HepG2 (cell line): ENCODE results near the gene TBCCD1. TPM values are rescaled to one million over a fixed set of nuclear protein-coding genes. Genes with fewer than 3 reads are reported as not detected.

Experiments
- CC2D1A ChIP-seq: sonication (generic); formaldehyde crosslinking; IDR thresholded peaks from 2 replicates; pipeline ENCODE4 v1.8.1; 2023; ENCODE audit warnings: mild to moderate bottlenecking, missing genetic modification reagents
- ELF3 ChIP-seq: IDR thresholded peaks from 2 replicates; pipeline ENCODE4 v1.6.1; 2016; ENCODE audit warnings: missing genetic modification reagents, missing compliant biosample characterization
- GLI4 ChIP-seq: sonication (generic); formaldehyde crosslinking; IDR thresholded peaks from 2 replicates; pipeline ENCODE4 v1.5.1; 2020; ENCODE audit warnings: missing genetic modification reagents, mild to moderate bottlenecking, moderate library complexity, borderline replicate concordance
- IKZF4 ChIP-seq: sonication (generic); formaldehyde crosslinking; IDR thresholded peaks from 2 replicates; pipeline ENCODE4 v1.5.1; 2020; ENCODE audit warnings: borderline replicate concordance, mild to moderate bottlenecking, low read depth, missing genetic modification reagents; ENCODE audit errors: not compliant biosample characterization
- JDP2 ChIP-seq: sonication (generic); formaldehyde crosslinking; IDR thresholded peaks from 2 replicates; pipeline ENCODE4 v1.8.1; 2022; ENCODE audit warnings: missing genetic modification reagents, borderline replicate concordance
- MXD4 ChIP-seq: IDR thresholded peaks from 2 replicates; pipeline ENCODE4 v1.6.1; 2016; ENCODE audit warnings: mild to moderate bottlenecking, missing biosample characterization, missing genetic modification reagents
- NBN ChIP-seq: fragments of 450-650 bp; conservative IDR thresholded peaks from 2 replicates; pipeline ENCODE4 v1.6.1; 2017
- PHF21A ChIP-seq: sonication (generic); formaldehyde crosslinking; IDR thresholded peaks from 2 replicates; pipeline ENCODE4 v1.5.0; 2020; ENCODE audit warnings: mild to moderate bottlenecking, missing genetic modification reagents
- RFXAP ChIP-seq: sonication (generic); formaldehyde crosslinking; IDR thresholded peaks from 2 replicates; pipeline ENCODE4 v1.4.0; 2020; ENCODE audit warnings: missing genetic modification reagents, borderline replicate concordance
- SP4 ChIP-seq: sonication (generic); formaldehyde crosslinking; IDR thresholded peaks from 2 replicates; pipeline ENCODE4 v1.8.1; 2023; ENCODE audit warnings: mild to moderate bottlenecking, missing genetic modification reagents
- ZFP36 ChIP-seq: fragments of 150-350 bp; IDR thresholded peaks from 2 replicates; pipeline ENCODE4 v1.6.1; 2018; ENCODE audit warnings: borderline replicate concordance, low read length, low read depth; ENCODE audit not compliant: partially characterized antibody
- ZNF329 ChIP-seq: sonication (generic); formaldehyde crosslinking; IDR thresholded peaks from 2 replicates; pipeline ENCODE4 v1.9.0; 2021; ENCODE audit warnings: low read depth, mild to moderate bottlenecking, missing genetic modification reagents
- ZNF354B ChIP-seq: sonication (generic); formaldehyde crosslinking; IDR thresholded peaks from 2 replicates; pipeline ENCODE4 v1.8.0; 2022; ENCODE audit warnings: mild to moderate bottlenecking, missing genetic modification reagents
- ZNF567 ChIP-seq: sonication (generic); formaldehyde crosslinking; IDR thresholded peaks from 2 replicates; pipeline ENCODE4 v1.8.1; 2023; ENCODE audit warnings: mild to moderate bottlenecking, missing genetic modification reagents, borderline replicate concordance
- polyA plus RNA-seq, 8 experiments: library from polyadenylated mRNA; depleted of rRNA in 3 of 8; stranded (reverse) in 7 of 8; unstranded in 1 of 8; fragments of >200 nt; fragmentation: Illumina TruSeq in 4 of 8; extraction: Trizol in 4 of 8; gene quantifications; 2 replicates each; pipeline versions ENCODE4 v1.2.1 to v1.2.3, GENCODE V29; 2011 to 2016; ENCODE audit warnings: low read depth in 4 of 8, missing spikeins in 1 of 8, mixed read lengths in 1 of 8; ENCODE audit not compliant: insufficient read depth in 1 of 8
- total RNA-seq, 5 experiments: library from RNA; depleted of rRNA; stranded (reverse); fragments of >200 nt; fragmentation: Illumina TruSeq; extraction: Trizol; gene quantifications; 2 replicates each; pipeline ENCODE4 v1.2.3, GENCODE V29; 2016; ENCODE audit warnings: low read depth in 1 of 5
- TF ChIP-seq, protein P1 (sequence below): sonication (generic); formaldehyde crosslinking; IDR thresholded peaks from 2 replicates; pipeline ENCODE4 v1.8.0; 2022; ENCODE audit warnings: low read depth, missing genetic modification reagents
- TF ChIP-seq, protein P2 (sequence below): IDR thresholded peaks from 2 replicates; pipeline ENCODE4 v1.6.1; 2016
- TF ChIP-seq, protein P3 (sequence below), 2 experiments: fragments of 450-650 bp in 1 of 2; sonication (generic) in 1 of 2; formaldehyde crosslinking; IDR thresholded peaks; 2 replicates each; pipeline versions ENCODE4 v1.5.0 to v1.8.0; 2020 to 2022; ENCODE audit warnings: mild to moderate bottlenecking in 1 of 2, missing genetic modification reagents in 1 of 2
- TF ChIP-seq, protein P4 (sequence below): sonication (generic); formaldehyde crosslinking; IDR thresholded peaks from 2 replicates; pipeline ENCODE4 v1.5.0; 2020; ENCODE audit warnings: missing genetic modification reagents, mild to moderate bottlenecking, borderline replicate concordance
- TF ChIP-seq, protein P5 (sequence below): sonication (generic); formaldehyde crosslinking; IDR thresholded peaks from 2 replicates; pipeline ENCODE4 v1.5.0; 2020; ENCODE audit warnings: missing genetic modification reagents
- TF ChIP-seq, protein P6 (sequence below): IDR thresholded peaks from 2 replicates; pipeline ENCODE4 v1.6.1; 2016; ENCODE audit warnings: mild to moderate bottlenecking
- TF ChIP-seq, protein P7 (sequence below): sonication (generic); formaldehyde crosslinking; IDR thresholded peaks from 2 replicates; pipeline ENCODE4 v1.9.0; 2022; ENCODE audit warnings: missing genetic modification reagents, mild to moderate bottlenecking, borderline replicate concordance

TBCCD1 gene
- total and polyA plus RNA-seq, 2 of the 13 experiments (the other 11 are each of a cell fraction or from before 2014, with no cell fraction given) = 13.6 to 16.2 TPM

DNA sequence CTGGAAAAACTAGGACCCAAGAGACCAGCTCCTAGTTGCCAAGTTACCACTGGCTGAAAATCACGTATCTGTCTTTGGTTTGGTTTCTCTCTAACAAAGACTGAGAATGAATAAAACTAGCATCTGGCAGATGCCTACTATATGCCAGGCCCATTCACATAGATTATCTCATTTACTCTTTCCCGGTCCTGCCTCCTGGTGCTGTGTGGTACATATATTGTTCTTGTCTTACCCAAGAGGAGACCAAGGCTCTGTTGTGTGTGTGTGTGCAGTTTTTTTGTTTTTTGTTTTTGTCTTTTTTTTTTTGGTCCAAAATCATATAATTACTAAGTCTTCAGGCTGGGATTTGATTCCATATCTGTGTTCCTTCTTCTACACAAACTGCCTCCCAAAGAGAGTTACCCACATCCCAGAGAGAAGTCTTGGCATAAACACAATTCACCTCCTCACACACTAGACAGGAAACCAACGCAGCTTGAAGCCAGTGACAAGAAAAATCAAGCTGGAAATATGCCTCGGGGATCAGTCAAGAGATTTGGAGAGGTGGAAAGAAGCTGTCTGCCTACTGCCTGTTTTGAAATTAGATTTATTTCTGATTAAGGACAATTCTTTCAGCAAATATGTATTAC is 46.6 kb upstream of the TBCCD1 start (continued):
- TF ChIP-seq, protein P1, sequence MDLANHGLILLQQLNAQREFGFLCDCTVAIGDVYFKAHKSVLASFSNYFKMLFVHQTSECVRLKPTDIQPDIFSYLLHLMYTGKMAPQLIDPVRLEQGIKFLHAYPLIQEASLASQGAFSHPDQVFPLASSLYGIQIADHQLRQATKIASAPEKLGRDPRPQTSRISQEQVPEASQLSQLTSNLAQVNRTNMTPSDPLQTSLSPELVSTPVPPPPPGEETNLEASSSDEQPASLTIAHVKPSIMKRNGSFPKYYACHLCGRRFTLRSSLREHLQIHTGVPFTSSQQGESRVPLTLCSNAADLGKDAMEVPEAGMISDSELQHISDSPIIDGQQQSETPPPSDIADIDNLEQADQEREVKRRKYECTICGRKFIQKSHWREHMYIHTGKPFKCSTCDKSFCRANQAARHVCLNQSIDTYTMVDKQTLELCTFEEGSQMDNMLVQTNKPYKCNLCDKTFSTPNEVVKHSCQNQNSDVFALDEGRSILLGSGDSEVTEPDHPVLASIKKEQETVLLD (CRISPR knock-in tag) = peak; percentile 2; the same call in 1 of the 2 replicates
- TF ChIP-seq, protein P2, sequence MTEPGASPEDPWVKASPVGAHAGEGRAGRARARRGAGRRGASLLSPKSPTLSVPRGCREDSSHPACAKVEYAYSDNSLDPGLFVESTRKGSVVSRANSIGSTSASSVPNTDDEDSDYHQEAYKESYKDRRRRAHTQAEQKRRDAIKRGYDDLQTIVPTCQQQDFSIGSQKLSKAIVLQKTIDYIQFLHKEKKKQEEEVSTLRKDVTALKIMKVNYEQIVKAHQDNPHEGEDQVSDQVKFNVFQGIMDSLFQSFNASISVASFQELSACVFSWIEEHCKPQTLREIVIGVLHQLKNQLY (CRISPR knock-in tag) = no peak
- TF ChIP-seq, protein P3, sequence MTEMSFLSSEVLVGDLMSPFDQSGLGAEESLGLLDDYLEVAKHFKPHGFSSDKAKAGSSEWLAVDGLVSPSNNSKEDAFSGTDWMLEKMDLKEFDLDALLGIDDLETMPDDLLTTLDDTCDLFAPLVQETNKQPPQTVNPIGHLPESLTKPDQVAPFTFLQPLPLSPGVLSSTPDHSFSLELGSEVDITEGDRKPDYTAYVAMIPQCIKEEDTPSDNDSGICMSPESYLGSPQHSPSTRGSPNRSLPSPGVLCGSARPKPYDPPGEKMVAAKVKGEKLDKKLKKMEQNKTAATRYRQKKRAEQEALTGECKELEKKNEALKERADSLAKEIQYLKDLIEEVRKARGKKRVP (CRISPR knock-in tag; IDR thresholded peaks at IDR 0.05) = no peak
- TF ChIP-seq, protein P4, sequence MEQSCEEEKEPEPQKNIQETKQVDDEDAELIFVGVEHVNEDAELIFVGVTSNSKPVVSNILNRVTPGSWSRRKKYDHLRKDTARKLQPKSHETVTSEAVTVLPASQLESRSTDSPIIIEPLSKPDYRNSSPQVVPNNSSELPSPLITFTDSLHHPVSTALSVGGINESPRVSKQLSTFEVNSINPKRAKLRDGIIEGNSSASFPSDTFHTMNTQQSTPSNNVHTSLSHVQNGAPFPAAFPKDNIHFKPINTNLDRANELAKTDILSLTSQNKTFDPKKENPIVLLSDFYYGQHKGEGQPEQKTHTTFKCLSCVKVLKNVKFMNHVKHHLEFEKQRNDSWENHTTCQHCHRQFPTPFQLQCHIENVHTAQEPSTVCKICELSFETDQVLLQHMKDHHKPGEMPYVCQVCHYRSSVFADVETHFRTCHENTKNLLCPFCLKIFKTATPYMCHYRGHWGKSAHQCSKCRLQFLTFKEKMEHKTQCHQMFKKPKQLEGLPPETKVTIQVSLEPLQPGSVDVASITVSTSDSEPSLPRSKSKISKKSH (CRISPR knock-in tag) = no peak
- TF ChIP-seq RFXAP (CRISPR knock-in tag) (no peak; the same call in 1 of the 2 replicates), ZNF354B (CRISPR knock-in tag) (no peak), ZNF329 (CRISPR knock-in tag) (no peak), MXD4 (CRISPR knock-in tag) (no peak), IKZF4 (no peak), ZNF567 (CRISPR knock-in tag) (no peak), NBN (no peak), JDP2 (CRISPR knock-in tag) (no peak), SP4 (CRISPR knock-in tag) (peak; percentile 13), GLI4 (no peak), PHF21A (no peak), CC2D1A (CRISPR knock-in tag) (no peak), ELF3 (CRISPR knock-in tag) (no peak; the same call in 1 of the 2 replicates), ZFP36 (no peak)
- TF ChIP-seq, protein P5, sequence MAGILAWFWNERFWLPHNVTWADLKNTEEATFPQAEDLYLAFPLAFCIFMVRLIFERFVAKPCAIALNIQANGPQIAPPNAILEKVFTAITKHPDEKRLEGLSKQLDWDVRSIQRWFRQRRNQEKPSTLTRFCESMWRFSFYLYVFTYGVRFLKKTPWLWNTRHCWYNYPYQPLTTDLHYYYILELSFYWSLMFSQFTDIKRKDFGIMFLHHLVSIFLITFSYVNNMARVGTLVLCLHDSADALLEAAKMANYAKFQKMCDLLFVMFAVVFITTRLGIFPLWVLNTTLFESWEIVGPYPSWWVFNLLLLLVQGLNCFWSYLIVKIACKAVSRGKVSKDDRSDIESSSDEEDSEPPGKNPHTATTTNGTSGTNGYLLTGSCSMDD (CRISPR knock-in tag) = no peak
- TF ChIP-seq, protein P6, sequence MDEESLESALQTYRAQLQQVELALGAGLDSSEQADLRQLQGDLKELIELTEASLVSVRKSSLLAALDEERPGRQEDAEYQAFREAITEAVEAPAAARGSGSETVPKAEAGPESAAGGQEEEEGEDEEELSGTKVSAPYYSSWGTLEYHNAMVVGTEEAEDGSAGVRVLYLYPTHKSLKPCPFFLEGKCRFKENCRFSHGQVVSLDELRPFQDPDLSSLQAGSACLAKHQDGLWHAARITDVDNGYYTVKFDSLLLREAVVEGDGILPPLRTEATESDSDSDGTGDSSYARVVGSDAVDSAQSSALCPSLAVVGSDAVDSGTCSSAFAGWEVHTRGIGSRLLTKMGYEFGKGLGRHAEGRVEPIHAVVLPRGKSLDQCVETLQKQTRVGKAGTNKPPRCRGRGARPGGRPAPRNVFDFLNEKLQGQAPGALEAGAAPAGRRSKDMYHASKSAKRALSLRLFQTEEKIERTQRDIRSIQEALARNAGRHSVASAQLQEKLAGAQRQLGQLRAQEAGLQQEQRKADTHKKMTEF (CRISPR knock-in tag) = no peak; the same call in 1 of the 2 replicates
- TF ChIP-seq, protein P7, sequence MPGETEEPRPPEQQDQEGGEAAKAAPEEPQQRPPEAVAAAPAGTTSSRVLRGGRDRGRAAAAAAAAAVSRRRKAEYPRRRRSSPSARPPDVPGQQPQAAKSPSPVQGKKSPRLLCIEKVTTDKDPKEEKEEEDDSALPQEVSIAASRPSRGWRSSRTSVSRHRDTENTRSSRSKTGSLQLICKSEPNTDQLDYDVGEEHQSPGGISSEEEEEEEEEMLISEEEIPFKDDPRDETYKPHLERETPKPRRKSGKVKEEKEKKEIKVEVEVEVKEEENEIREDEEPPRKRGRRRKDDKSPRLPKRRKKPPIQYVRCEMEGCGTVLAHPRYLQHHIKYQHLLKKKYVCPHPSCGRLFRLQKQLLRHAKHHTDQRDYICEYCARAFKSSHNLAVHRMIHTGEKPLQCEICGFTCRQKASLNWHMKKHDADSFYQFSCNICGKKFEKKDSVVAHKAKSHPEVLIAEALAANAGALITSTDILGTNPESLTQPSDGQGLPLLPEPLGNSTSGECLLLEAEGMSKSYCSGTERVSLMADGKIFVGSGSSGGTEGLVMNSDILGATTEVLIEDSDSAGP = no peak; the same call in 1 of the 2 replicates
